ENCODE measurements around the gene PGLYRP4. TPM values are rescaled to one million over a fixed set of nuclear protein-coding genes. Genes with fewer than 3 reads are reported as not detected.
A peak's percentile ranks its signal among the peaks of the same experiment; 100 is the strongest.

Gene PGLYRP4
- total and polyA plus RNA-seq, 2 experiments from 2014 or later, result not detected

DNA sequence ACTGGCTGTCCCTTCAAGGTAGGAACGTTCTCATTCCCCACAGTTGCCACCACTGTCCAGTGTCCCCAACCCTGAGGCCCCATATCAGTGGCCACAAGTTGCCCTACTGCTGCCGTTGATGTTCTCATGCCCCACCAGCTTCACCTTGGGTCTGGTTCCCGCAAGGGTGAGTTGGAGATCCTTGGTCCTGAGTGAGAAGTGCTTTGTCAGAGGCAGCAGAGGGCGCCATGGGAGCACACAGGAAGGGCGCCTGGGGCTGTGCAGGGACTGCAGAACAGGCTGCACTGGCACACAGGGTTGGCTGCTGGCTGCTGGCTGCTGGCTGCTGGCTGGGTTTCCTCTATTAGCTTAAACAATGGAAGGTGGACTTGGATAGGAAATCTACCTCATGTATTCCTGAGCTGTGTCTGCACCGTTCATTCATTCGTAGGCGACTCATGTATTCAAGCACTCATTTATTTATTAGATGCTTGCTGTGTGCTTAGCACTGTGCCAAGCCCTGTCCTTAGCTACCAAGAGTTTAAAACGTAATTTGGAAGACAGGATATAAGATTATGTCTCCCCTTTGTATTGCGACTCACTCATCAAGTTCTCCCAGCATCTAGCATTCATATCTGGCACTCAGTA, 6.9 kb upstream of the PGLYRP4 start:
- Histone ChIP-seq H4K20me1 (ENCODE audit: insufficient read depth) (no peaks in the 10 kb centered on the region), H3K9me3 (ENCODE audit: low read depth) (no peaks in the 10 kb centered on the region), H3F3A (ENCODE audit: insufficient read depth) (no peaks in the 10 kb centered on the region), H3K4me3 (no peak overlapping the region), H3K27me3 (replicated peaks; ENCODE audit: insufficient read depth) (peaks cover 15% of the 10 kb centered on the region), H3K79me2 (ENCODE audit: insufficient read depth) (no peaks in the 10 kb centered on the region), H3K9me2 (ENCODE audit: insufficient read depth) (no peaks in the 10 kb centered on the region), H3K4me1 (ENCODE audit: insufficient read depth) (no peaks in the 10 kb centered on the region), H2AFZ (no peak overlapping the region), H3K9ac (no peak overlapping the region), H3K36me3 (ENCODE audit: low read depth) (no peaks in the 10 kb centered on the region), H3K27ac (no peak overlapping the region), H3K4me2 (ENCODE audit: unreplicated experiment) (no peak overlapping the region)
- 21% methylated on average over 10 of the region's 10 CpGs for WGBS, 2 experiments (ENCODE audit: low coverage in 1 of 2, low lambda C conversion rate in 2 of 2, missing lambda C conversion rate in 2 of 2)
- DNase-seq, result peak; percentile 87
- TF ChIP-seq EZH2phosphoT487 (IDR thresholded peaks at IDR 0.05; ENCODE audit: insufficient read depth, low read depth) (no peak), EZH2 (IDR thresholded peaks at IDR 0.05; ENCODE audit: insufficient read depth, poor library complexity, severe bottlenecking) (no peak)
- in situ Hi-C loops (cut with MboI), result loop anchor here (25.0 kb wide), 1 partner anchor 382 kb away; the partner anchor contains the start of gene INTS3

GRCh38 chr1:153354515-153355193, 6.0 kb upstream of the PGLYRP4 start:
- Histone ChIP-seq H3K9ac (no peak overlapping the region), H3K9me3 (ENCODE audit: low read depth) (no peaks in the 10 kb centered on the region), H3K4me1 (ENCODE audit: insufficient read depth) (no peaks in the 10 kb centered on the region), H3K27ac (no peak overlapping the region), H3F3A (ENCODE audit: insufficient read depth) (no peaks in the 10 kb centered on the region), H3K79me2 (ENCODE audit: insufficient read depth) (no peaks in the 10 kb centered on the region), H4K20me1 (ENCODE audit: insufficient read depth) (no peaks in the 10 kb centered on the region), H3K4me2 (ENCODE audit: unreplicated experiment) (no peak overlapping the region), H3K27me3 (replicated peaks; ENCODE audit: insufficient read depth) (peaks cover 23% of the 10 kb centered on the region), H2AFZ (no peak overlapping the region), H3K9me2 (ENCODE audit: insufficient read depth) (no peaks in the 10 kb centered on the region), H3K4me3 (no peak overlapping the region), H3K36me3 (ENCODE audit: low read depth) (no peaks in the 10 kb centered on the region)
- WGBS, 2 experiments (ENCODE audit: low coverage in 1 of 2, low lambda C conversion rate in 2 of 2, missing lambda C conversion rate in 2 of 2), result 51 to 57% methylated on average over 8 of the region's 8 CpGs
- TF ChIP-seq EZH2 (IDR thresholded peaks at IDR 0.05; ENCODE audit: insufficient read depth, poor library complexity, severe bottlenecking) (no peak), EZH2phosphoT487 (IDR thresholded peaks at IDR 0.05; ENCODE audit: insufficient read depth, low read depth) (no peak)
- no peak for DNase-seq
- in situ Hi-C loops (cut with MboI), result loop anchor here (25.0 kb wide), 1 partner anchor 383 kb away; the partner anchor contains the start of gene INTS3

- H3K4me3 ChIP-seq, result no peak overlapping the region
- no peak overlapping the region for H3K27ac ChIP-seq
- no peak overlapping the region for H3K9ac ChIP-seq
- peak; percentile 23 for DNase-seq
- H3K9me2 ChIP-seq (ENCODE audit: insufficient read depth), result no peaks in the 10 kb centered on the region
- H3K79me2 ChIP-seq (ENCODE audit: insufficient read depth), result no peaks in the 10 kb centered on the region
- H2AFZ ChIP-seq, result no peak overlapping the region
- no peaks in the 10 kb centered on the region for H3K36me3 ChIP-seq (ENCODE audit: low read depth)
- H3K4me2 ChIP-seq (ENCODE audit: unreplicated experiment), result no peak overlapping the region
- in situ Hi-C loops (cut with MboI), result loop anchor here (25.0 kb wide), 1 partner anchor 384 kb away; the partner anchor contains the start of gene INTS3
- H3F3A ChIP-seq (ENCODE audit: insufficient read depth), result no peaks in the 10 kb centered on the region
- WGBS, 2 experiments (ENCODE audit: low coverage in 1 of 2, low lambda C conversion rate in 2 of 2, missing lambda C conversion rate in 2 of 2), result 54 to 61% methylated on average over 7 of the region's 7 CpGs
- no peaks in the 10 kb centered on the region for H4K20me1 ChIP-seq (ENCODE audit: insufficient read depth)
- H3K4me1 ChIP-seq (ENCODE audit: insufficient read depth), result no peaks in the 10 kb centered on the region
- H3K9me3 ChIP-seq (ENCODE audit: low read depth), result no peaks in the 10 kb centered on the region
- H3K27me3 ChIP-seq (replicated peaks; ENCODE audit: insufficient read depth), result peaks cover 32% of the 10 kb centered on the region
- TF ChIP-seq EZH2 (IDR thresholded peaks at IDR 0.05; ENCODE audit: insufficient read depth, poor library complexity, severe bottlenecking), result no peak
- no peak for TF ChIP-seq EZH2phosphoT487 (IDR thresholded peaks at IDR 0.05; ENCODE audit: insufficient read depth, low read depth)
These were observed 4.7 kb upstream of the PGLYRP4 start for GRCh38 chr1:153353226-153353947.

- H3K27me3 ChIP-seq (replicated peaks; ENCODE audit: insufficient read depth), result peaks cover 32% of the 10 kb centered on the region
- no peak overlapping the region for H3K9ac ChIP-seq
- in situ Hi-C loops (cut with MboI), result loop anchor here (25.0 kb wide), 1 partner anchor 385 kb away; the partner anchor contains the start of gene INTS3
- H3K9me3 ChIP-seq (ENCODE audit: low read depth), result no peaks in the 10 kb centered on the region
- 0 to 1% methylated on average over 4 of the region's 4 CpGs for WGBS, 2 experiments (ENCODE audit: low coverage in 1 of 2, low lambda C conversion rate in 2 of 2, missing lambda C conversion rate in 2 of 2)
- no peak for TF ChIP-seq EZH2 (IDR thresholded peaks at IDR 0.05; ENCODE audit: insufficient read depth, poor library complexity, severe bottlenecking)
- no peak for TF ChIP-seq EZH2phosphoT487 (IDR thresholded peaks at IDR 0.05; ENCODE audit: insufficient read depth, low read depth)
- H3K9me2 ChIP-seq (ENCODE audit: insufficient read depth), result no peaks in the 10 kb centered on the region
- H3K79me2 ChIP-seq (ENCODE audit: insufficient read depth), result no peaks in the 10 kb centered on the region
- H3K4me3 ChIP-seq, result no peak overlapping the region
- H3K36me3 ChIP-seq (ENCODE audit: low read depth), result no peaks in the 10 kb centered on the region
- H3K27ac ChIP-seq, result no peak overlapping the region
- H3F3A ChIP-seq (ENCODE audit: insufficient read depth), result no peaks in the 10 kb centered on the region
- H3K4me2 ChIP-seq (ENCODE audit: unreplicated experiment), result no peak overlapping the region
- no peaks in the 10 kb centered on the region for H3K4me1 ChIP-seq (ENCODE audit: insufficient read depth)
- peak; percentile 81 for DNase-seq
- H2AFZ ChIP-seq, result no peak overlapping the region
- H4K20me1 ChIP-seq (ENCODE audit: insufficient read depth), result no peaks in the 10 kb centered on the region
These were observed 3.9 kb upstream of the PGLYRP4 start for GRCh38 chr1:153352523-153352922.
